Subcutaneous adipose tissue (tissue), 4 donors: Measurements from ENCODE around the gene TAPT1. TPM values are rescaled to one million over a fixed set of nuclear protein-coding genes. Genes with fewer than 3 reads are reported as not detected.

Source experiments
- CTCF ChIP-seq: fragments of 450-650 bp; IDR thresholded peaks from one replicate; pipeline ENCODE4 v1.5.1; 2016; ENCODE audit warnings: low read depth, mild to moderate bottlenecking, control low read depth, antibody characterized with exemption, moderate library complexity
- total RNA-seq, 4 donors: library from RNA; depleted of rRNA; stranded (reverse); fragments of >200 nt; gene quantifications; one replicate each; pipeline ENCODE4 v1.1.0, GENCODE V29; 2016

Gene TAPT1
- total RNA-seq = 10 to 100 TPM; 23.7 to 52.3 (median 32.8) TPM

DNA sequence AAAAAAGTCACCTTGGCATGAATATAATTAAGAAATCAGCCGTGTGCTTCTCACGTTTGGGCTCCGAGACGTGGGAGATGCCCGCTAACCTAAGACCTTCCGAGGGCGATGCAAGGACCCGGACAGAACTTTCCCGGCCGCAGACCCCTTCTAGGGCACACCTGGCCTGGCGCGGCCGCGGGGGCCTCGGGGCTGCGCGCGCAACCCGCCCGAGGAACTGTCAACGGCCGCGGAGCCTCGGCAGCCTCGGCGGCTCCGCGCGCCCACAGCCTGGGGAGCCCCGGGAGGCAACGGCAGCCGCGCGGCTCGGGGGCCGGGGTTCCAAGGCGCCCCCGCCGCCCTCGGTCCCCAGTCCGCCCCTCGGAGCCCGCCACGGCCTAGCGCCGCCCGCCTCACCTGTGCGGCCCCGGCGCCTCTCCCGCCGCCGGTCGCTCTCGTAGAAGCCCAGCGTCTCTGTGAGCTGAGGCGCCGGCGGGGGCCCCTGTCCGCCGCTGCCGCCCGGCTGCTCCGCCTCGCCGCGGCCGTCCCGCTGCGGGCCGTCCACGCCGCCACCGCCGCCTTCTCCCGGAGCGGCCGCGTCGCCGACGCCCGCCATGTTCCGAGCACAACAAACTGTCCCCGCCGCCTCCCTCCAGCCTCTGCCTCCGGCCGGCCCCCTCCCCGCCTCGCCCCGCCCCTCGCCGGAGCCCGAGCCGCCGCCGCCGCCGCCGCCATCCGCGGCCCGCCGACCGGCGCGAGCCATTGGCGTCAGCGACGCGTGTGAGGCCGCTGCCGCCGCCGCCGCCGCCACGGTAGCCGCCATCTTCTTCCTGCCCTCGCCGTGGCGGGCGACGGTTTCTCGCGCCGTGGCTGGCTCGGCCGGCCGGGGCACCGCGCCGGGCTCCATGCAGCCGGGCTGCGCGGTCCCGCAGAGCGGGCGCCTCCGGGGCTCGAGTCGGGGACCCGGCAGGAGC lies at the start of gene TAPT1:
TSS of gene TAPT1 (minus strand) at position 609 of the 953 bp plus-strand sequence. CDS start at position 595, 14 bp downstream.
- no peak for TF ChIP-seq CTCF

GRCh38 chr4:16271411-16271810 lies 45.1 kb upstream of the TAPT1 start:
- no peak for TF ChIP-seq CTCF

- TF ChIP-seq CTCF = no peak
Observed at GRCh38 chr4:16270454-16271328, 44.4 kb upstream of the TAPT1 start.

- no peak for TF ChIP-seq CTCF
Observed at GRCh38 chr4:16269240-16269639, 43.0 kb upstream of the TAPT1 start.

GRCh38 chr4:16268290-16268689 lies 42.0 kb upstream of the TAPT1 start:
- TF ChIP-seq CTCF = no peak

DNA sequence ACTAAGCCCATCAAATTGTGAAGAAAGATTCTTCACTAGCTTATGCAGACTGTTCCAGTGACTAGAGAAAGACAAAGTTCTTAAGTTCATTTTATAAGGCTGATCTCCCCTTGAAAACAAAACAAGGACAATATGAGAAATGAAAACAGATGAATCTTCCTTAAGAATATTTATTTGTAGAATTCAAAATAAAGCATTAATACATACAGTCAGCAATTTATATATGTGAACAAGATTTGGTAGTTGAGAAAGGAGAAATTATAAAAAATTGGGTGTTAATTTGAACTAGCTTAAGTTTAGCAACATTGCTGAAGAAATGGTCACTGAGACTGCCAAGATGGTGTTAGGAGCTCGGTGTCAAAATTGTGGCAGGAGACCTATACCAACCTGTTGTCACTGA lies 41.4 kb upstream of the TAPT1 start:
- TF ChIP-seq CTCF = no peak

- no peak for TF ChIP-seq CTCF
Observed at GRCh38 chr4:16265820-16266219, 39.5 kb upstream of the TAPT1 start.
